ENCODE results near the gene NTNG1.

DNA sequence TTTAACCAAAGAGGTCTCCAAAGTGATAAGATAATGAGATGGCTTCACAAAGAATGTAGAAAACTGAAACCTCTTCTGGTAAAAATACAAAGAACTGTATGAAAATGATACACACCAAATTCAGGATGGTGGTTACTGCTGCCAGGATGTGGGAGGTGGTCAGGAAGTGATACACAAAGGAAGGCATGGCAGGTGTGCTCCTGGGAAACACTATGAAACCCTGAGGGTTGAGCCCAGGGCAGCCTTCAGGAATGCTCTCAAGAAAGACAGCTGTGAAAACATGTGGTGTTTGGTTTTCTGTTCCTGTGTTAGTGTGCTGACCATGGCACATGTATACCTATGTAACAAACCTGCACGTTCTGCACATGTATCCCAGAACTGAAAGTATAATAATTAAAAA, 109.3 kb downstream of the NTNG1 start:
- TF ChIP-seq POLR2AphosphoS5 (IDR thresholded peaks at IDR 0.05; ENCODE audit: low read depth, low read length) (no peak), TAF1 (IDR thresholded peaks at IDR 0.05; ENCODE audit: borderline replicate concordance, low read depth, low read length) (no peak), POLR2A (IDR thresholded peaks at IDR 0.05; ENCODE audit: low read depth, low read length) (no peak)
